GM08714 (cell line): ENCODE measurements around the gene CARS2.
"Not testable (repeated sequence)": the region's sequence is repeated elsewhere in the genome, so short reads cannot be mapped to it uniquely, and the experiment has no call there.

Source experiments
- H3K4me3 ChIP-seq: fragments of 200-500 bp; sonication (Bioruptor generic); 2 replicates; pipeline ENCODE4 v1.5.1; 2014; ENCODE audit warnings: mild to moderate bottlenecking, low read length, inconsistent platforms
- ZNF274 ChIP-seq: IDR thresholded peaks from 2 replicates; pipeline ENCODE4 v1.6.1; 2012; ENCODE audit warnings: mild to moderate bottlenecking, low read depth, low read length

Gene CARS2

DNA sequence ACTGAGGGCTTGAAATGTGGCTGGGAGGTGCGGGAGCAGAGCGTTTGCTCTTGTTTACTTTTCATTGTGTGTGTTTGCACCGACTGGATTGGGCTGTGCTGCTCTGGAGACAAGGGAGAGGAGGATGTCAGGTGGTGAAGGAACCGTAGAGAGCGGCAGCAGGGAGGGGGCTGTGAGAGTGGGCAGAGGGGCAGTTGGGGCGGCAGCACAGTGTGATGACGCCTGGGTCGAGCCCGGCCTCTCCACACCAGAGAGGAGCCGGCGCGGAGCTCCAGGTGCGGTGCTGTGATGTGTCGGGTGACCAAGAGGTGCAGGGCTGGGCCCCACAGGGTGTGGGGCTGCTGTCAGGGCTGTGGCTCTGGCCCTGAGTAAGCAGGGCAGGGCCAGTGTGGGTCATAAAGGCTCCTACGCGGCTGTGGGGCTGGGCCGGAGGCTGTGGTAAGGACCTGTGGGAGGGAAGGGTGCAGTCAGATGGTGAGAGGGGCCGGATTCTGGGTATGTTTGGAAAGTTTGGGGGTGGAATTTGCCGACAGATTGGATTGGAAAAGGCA is 80.1 kb downstream of the CARS2 start:
- no peak for TF ChIP-seq ZNF274
- no peak overlapping the region for H3K4me3 ChIP-seq

DNA sequence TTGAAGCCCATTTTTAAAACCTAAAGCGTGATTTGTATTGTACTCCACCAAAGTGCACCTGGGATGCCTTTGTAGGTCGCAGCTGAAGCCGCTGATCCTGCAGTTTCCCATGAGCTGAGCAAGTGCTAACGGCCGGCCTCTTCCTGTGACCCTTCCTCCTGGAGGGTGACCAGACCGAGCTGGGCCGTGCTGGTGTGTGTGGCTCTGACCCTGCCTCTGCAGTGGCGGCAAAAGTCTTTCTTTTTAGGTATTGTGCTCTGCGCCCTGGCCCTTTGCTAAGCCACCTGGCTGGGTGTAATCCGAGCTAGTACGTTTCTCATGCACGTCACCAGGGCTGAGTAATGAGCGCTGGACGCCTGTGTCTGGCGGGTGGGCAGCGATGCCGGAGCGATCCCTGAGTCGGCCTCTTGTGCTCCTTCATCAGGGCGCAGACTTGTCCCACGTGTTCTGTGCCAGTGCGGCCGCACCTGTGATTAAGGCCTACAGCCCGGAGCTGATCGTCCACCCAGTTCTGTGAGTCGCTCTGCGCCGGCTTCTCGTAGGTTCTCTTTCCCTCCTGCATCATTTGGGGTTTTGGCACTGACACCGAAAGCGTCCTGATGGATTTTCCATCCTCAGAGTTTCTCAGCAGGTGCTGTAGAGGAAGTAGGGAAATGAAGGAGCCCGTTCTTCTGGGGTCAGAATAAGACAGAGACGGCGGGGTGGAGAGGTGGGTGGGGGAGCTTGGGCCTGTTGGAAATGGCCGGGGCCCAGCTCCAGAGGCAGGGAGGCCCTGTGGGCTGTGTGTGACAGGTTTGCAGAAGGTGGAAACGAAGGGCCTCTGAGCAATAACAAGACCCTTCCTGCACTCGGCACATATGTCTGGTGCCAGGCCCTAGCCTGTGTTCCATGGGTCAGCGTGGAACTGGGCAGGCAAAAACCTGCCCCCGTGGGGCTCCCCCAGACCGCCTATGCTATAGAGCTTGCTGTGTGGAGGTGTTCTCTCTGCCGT is 80.9 kb downstream of the CARS2 start:
- H3K4me3 ChIP-seq: no peak overlapping the region
- TF ChIP-seq ZNF274: no peak

DNA sequence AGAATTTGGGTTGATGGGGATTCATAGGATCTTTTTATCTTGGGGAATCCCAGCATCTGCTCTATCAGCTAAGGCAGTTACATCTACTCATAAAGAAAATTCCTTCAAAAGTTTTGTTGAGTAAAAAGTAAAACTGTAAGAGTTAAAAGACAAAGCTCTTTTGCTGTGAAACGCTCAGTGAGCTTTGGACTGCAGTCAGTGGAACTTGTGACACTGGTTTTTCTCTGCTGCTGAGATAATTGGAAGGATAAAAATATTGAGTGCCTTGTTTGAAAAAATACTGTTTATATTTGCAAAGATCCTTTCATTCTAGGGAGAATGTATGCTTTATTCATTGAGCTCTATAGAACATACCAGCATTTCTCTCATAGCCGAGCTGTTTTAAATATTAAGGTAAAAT is 85.3 kb downstream of the CARS2 start:
- no peak for TF ChIP-seq ZNF274
- no peak overlapping the region for H3K4me3 ChIP-seq

DNA sequence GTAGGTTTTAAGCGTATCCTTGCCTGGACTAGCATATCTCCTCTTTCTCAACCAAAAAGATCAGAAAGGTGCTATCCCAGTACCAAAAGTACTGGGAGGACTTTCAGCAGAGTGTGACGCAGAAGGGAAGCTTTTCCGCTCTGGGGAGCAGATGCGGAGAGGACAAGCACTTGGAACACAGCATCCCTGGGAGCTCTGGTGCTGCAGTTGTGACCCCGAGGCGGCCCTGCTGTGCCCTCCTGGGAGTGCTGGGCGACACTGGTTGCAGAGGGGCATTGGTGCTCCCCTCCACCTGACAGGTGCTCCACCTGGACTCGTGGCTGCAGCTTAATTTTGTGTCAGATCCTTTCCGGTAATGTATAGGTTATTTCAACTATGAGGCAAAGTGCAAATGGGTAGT is 87.1 kb downstream of the CARS2 start:
- TF ChIP-seq ZNF274: no peak
- H3K4me3 ChIP-seq: no peak overlapping the region

DNA sequence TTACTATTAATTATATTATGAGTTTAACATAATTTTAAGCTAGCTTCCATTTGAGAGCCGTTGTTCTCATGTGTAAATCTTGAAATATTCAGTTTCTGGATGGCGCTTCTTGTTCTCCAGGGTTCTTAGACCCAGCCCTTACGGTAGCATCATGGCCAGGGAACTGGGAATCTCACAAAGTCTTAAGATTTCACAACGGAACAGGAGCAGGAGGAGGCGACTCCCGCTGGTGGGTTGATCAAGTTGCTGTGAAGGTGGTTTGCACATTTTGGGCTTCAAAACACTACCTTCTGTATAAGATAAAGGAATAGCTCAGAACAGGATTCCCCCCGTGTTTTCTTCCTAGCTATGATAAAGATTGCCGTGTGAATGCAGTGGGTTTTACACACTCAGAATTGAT is 87.7 kb downstream of the CARS2 start:
- no peak for TF ChIP-seq ZNF274

DNA sequence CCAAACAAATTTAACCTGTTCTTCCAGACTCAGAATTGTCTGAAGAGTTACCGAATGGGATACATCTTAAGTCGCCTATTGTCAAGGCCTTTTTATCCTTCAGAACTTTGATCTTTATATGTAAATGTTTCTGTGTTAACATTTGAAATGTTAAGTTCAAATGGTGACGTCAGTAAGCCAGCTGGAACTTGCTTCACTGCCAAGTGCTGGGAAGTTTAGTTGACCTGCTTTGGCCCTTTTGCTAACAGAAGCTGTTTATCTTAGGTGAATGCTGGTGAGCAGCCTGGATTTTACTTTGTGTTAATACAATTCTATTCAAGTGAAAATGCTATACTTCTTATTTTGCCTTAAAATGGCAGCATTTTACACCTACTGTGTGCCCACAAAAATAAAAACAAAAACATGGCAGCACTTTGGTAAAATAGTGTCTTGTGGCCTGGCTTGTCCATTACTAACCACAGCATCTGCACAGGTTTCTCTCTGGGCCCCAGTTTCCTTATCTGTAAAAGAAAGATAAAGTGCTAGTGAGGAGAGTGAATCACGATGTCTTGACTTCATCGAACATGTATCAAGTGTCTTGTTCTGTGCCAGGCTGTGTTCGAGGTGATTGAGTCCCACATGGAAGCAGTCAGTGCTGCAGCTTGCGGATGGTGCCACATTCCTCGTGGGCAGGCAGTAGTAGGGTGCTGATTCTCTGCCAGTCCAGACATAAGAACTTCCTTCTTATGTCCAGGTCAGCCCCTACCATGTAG is 88.4 kb downstream of the CARS2 start:
- no peak overlapping the region for H3K4me3 ChIP-seq
- TF ChIP-seq ZNF274: no peak

More for the DNA sequence above, 87.7 kb downstream of the CARS2 start:
- no peak overlapping the region for H3K4me3 ChIP-seq

DNA sequence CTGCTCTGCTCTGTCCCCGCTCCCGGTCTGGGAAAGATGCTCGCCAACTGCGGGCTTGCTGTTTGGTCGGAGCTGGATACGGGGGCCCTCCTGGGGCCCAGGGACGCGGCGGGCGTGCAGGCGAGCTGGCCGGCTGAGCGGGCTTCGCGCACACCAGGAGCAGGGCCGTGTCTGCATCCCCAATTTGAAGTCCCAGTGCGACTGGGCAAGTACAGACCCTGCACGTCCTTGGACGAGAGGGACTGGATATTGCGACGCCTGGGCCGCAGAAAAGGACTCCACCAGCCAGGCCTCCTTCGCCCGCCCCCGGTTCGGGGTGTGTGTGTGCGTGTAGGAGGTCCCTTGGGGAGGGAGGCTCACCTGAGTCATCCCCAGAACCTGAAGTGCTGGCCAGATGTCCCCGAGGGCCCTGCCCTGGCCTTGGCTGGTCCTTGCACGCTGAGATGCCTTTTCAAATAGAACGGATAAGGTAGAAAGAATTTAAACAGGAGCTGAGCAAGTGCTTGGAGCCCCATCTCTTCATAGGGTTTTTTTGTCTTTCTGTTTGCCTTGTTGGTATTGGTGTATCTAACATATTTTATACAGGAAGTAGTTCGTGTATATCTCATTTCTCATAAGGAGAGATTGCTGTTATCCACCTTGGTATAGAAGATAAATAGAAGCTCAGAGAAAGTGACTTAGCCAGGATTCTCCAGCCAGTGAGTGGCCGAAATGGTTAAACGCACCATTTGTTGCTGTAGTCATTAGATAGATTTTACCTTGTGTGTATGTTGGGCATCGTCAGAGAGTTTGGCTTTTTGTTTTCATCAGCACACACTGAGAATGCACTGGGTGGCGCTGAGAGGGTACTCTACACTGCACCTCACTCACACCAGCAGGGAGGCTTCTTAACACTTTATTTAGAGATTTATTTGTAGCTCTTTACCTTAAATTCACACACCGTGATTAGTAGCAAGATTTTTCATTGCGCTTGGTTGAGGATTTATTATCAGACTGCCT is 89.5 kb downstream of the CARS2 start:
- no peak for TF ChIP-seq ZNF274
- peak overlapping the region; percentile 92 for H3K4me3 ChIP-seq

DNA sequence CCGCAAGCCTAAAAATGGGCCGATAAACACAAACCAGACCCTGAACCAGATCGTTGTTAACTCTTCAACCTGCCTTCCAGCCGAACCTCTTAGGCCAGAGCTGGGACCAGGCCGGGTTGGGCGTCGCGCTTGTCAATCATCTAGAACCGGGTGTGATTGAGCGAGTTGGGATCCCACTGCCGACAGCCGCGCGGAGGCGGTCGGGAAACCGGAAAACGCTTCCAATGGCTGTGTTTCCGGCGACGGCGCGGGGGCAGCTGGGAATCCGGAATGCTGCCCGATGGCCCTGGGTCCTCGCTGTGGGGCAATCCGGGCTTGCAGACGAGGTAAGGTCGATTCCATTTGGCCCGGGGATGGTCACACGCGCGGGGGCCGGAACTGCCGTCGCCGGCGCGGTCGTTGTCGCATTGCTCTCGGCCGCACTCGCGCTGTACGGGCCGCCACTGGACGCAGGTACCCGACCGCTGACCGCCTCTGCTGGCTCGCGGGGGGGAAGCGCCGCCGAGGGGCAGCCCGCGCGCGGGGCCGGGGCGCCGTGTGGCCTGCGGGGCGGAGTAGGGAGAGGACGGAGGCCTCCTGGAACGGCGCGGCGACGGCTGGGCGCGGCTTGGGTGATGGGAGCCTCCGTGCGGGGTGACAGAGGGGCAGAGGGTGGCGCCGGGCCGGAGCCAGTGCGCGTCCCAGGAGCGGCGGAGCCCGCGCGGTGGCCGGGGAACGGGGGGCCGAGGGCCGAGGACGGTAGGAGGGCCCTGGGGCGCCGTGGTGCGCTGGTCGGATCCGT is 90.4 kb downstream of the CARS2 start, which contains the start of gene NAXD:
Gene NAXD (plus strand): TSS at position 224 of the 781 bp plus-strand sequence. CDS start 57 bp downstream, at position 281.
- TF ChIP-seq ZNF274: no peak
- H3K4me3 ChIP-seq: peak within 1 kb of the TSS; percentile 92

DNA sequence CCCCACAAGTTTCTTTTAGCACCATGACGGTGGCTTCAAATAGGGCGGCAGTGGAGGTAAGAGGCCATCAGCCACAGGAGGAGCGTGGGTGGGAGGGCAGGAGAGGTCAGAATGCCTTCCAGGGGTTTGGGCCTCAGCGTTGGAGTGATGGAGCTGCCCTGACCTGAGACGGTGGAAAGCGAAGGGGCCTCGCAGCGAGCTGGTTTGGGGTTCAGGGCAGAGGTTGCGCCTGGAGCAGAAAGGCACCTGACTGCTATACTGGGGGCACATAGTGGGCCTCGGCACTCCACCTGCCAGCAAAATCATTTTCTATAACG is 91.0 kb downstream of the CARS2 start:
- TF ChIP-seq ZNF274: no peak
- H3K4me3 ChIP-seq: peak overlapping the region; percentile 92; the same call in 1 of the 2 replicates

DNA sequence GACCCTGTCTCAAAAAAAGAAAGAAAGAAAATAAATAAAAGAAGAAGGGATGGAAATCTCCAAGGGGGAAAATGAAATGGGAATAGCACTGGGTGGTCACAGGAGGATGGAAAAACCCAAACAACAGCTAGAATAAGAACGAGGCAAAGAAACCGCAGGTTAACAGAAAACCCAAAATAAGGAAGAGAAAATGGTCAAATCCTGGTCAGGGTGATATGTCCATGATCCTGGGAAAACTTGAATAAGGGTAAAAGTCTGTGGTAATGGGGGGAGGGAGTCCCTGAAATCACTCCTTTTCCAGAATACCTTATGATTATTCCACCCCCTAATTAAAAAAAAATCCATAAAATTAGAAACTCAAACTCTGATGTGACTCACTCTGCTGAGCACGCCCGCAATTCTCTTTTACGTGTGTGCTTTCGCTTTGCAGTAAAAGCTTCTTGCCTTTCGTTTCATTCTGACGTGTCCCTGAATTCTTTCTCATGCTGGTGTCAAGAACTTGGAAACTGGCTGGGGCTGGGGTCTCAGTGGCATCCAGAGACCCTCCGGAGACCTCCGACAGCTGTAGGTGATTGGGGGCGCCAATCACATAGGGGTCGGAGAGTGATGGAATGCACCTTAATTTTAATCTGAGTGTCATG is 94.8 kb downstream of the CARS2 start:
- H3K4me3 ChIP-seq: no peak overlapping the region

DNA sequence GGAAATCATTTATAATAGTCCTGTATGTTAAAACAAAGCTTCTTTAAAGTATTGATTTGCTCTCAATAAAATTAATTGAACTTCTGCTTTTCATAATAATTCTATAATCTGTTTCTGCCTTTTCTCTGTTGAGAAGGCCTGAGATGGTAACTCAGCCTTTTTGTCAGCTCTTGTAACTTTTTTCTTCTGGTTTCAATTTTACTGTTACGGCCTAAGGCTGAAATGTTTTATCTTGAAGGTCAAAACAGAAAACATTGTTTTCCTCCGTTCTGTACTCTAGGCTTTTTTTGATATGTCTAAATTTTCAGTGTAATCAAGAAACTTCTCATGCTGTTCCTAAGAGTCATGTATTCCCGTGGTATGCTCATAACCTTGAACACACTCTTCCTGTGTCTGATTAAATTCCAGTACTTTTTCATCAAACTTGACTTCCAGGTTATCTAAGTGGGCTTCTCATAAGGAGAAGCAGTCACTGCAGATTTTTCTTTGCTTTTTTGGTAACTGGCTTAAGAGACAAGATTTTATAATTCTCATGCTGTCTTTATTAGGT is 98.2 kb downstream of the CARS2 start:
- no peak for TF ChIP-seq ZNF274

More for the DNA sequence above, 94.8 kb downstream of the CARS2 start:
- TF ChIP-seq ZNF274: no peak

DNA sequence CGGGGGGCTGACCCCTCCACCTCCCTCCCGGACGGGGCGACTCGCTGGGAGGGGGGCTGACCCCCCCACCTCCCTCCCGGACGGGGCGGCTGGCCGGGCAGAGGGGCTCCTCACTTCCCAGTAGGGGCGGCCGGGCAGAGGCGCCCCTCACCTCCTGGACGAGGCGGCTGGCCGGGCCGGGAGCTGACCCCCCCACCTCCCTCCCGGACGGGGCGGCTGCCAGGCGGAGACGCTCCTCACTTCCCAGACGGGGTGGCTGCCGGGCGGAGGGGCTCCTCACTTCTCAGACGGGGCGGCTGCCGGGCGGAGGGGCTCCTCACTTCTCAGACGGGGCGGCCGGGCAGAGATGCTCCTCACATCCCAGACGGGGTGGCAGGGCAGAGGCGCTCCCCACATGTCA is 99.6 kb downstream of the CARS2 start:
- H3K4me3 ChIP-seq: not testable (repeated sequence)

More for the DNA sequence above, 98.2 kb downstream of the CARS2 start:
- H3K4me3 ChIP-seq: no peak overlapping the region
